OCI-LY1 (cell line): Measurements from ENCODE around the gene ALKBH1.

ENCODE experiments used
- H2AFZ ChIP-seq: fragments of 200-600 bp; sonication (generic), shearing (Covaris generic); 2 replicates; pipeline ENCODE4 v1.6.0; 2014; ENCODE audit warnings: antibody characterized with exemption, mild to moderate bottlenecking, low read length
- H3F3A ChIP-seq: fragments of 200-600 bp; sonication (generic), shearing (Covaris generic); 2 replicates; pipeline ENCODE4 v1.6.0; 2014; ENCODE audit warnings: mild to moderate bottlenecking, antibody characterized with exemption, low read length, moderate library complexity; ENCODE audit not compliant: insufficient read depth
- H3K27ac ChIP-seq: fragments of 200-600 bp; sonication (generic); 2 replicates; pipeline ENCODE4 v1.5.1; 2014; ENCODE audit warnings: low read length, mixed run types, mild to moderate bottlenecking, low read depth; ENCODE audit not compliant: poor library complexity, severe bottlenecking
- H3K27me3 ChIP-seq: fragments of 200-600 bp; sonication (generic); 2 replicates; pipeline ENCODE4 v1.6.0; 2014; ENCODE audit warnings: antibody characterized with exemption, mild to moderate bottlenecking, low read length, moderate library complexity; ENCODE audit not compliant: insufficient read depth
- H3K36me3 ChIP-seq: fragments of 200-600 bp; sonication (generic); 2 replicates; pipeline ENCODE4 v1.6.1; 2014; ENCODE audit warnings: mild to moderate bottlenecking, antibody characterized with exemption, low read length, moderate library complexity, mixed read lengths; ENCODE audit not compliant: insufficient read depth
- H3K4me1 ChIP-seq: fragments of 200-600 bp; sonication (generic); 2 replicates; pipeline ENCODE4 v1.5.1; 2014; ENCODE audit warnings: mild to moderate bottlenecking, low read length, moderate library complexity; ENCODE audit not compliant: insufficient read depth, severe bottlenecking
- H3K4me2 ChIP-seq: fragments of 200-600 bp; sonication (generic), shearing (Covaris generic); 2 replicates; pipeline ENCODE4 v1.6.1; 2014; ENCODE audit warnings: low read length
- H3K4me3 ChIP-seq: fragments of 200-600 bp; sonication (generic); 2 replicates; pipeline ENCODE4 v1.5.1; 2014; ENCODE audit warnings: low read length, low read depth, mild to moderate bottlenecking, mixed read lengths; ENCODE audit not compliant: poor library complexity, severe bottlenecking
- H3K79me2 ChIP-seq: fragments of 200-600 bp; shearing (Covaris generic); 2 replicates; pipeline ENCODE4 v1.6.1; 2016; ENCODE audit warnings: mixed run types, low read length, mixed read lengths; ENCODE audit not compliant: insufficient read depth
- H3K9ac ChIP-seq: fragments of 200-600 bp; sonication (generic), shearing (Covaris generic); 2 replicates; pipeline ENCODE4 v1.6.1; 2014; ENCODE audit warnings: mild to moderate bottlenecking, low read length, mixed read lengths
- H3K9me2 ChIP-seq: fragments of 200-600 bp; sonication (generic), shearing (Covaris generic); 2 replicates; pipeline ENCODE4 v1.6.1; 2014; ENCODE audit warnings: low read depth, mild to moderate bottlenecking, low read length, mixed read lengths
- H3K9me3 ChIP-seq: fragments of 200-600 bp; shearing (Covaris generic); 2 replicates; pipeline ENCODE4 v1.6.1; 2014; ENCODE audit warnings: low read length, mixed read lengths
- H4K20me1 ChIP-seq: fragments of 200-600 bp; sonication (generic), shearing (Covaris generic); 2 replicates; pipeline ENCODE4 v1.6.0; 2016; ENCODE audit warnings: mild to moderate bottlenecking, low read length; ENCODE audit not compliant: insufficient read depth
- CTCF ChIP-seq: fragments of 200-600 bp; sonication (generic), shearing (Covaris generic); IDR thresholded peaks from 2 replicates; pipeline ENCODE4 v1.5.1; 2017; ENCODE audit warnings: mild to moderate bottlenecking, antibody characterized with exemption, low read length, moderate library complexity, mixed read lengths
- EZH2 ChIP-seq: fragments of 200-600 bp; sonication (generic), shearing (Covaris generic); IDR thresholded peaks from 2 replicates; pipeline ENCODE4 v1.8.0; 2017; ENCODE audit warnings: borderline replicate concordance, mixed run types, mild to moderate bottlenecking, antibody characterized with exemption, low read length, moderate library complexity, mixed read lengths

The ALKBH1 gene

GRCh38 chr14:77648520-77649200, 59.2 kb downstream of the ALKBH1 start:
- Histone ChIP-seq H4K20me1 (no peaks in the 10 kb centered on the region), H2AFZ (no peak overlapping the region), H3K27me3 (no peaks in the 10 kb centered on the region), H3K9ac (no peak overlapping the region), H3K27ac (no peak overlapping the region), H3K9me2 (no peaks in the 10 kb centered on the region), H3K4me1 (peaks cover 10% of the 10 kb centered on the region), H3K4me2 (no peak overlapping the region), H3K79me2 (no peaks in the 10 kb centered on the region), H3F3A (no peaks in the 10 kb centered on the region), H3K9me3 (no peaks in the 10 kb centered on the region), H3K4me3 (no peak overlapping the region), H3K36me3 (no peaks in the 10 kb centered on the region)
- no peak for TF ChIP-seq EZH2
- no peak for TF ChIP-seq CTCF

DNA sequence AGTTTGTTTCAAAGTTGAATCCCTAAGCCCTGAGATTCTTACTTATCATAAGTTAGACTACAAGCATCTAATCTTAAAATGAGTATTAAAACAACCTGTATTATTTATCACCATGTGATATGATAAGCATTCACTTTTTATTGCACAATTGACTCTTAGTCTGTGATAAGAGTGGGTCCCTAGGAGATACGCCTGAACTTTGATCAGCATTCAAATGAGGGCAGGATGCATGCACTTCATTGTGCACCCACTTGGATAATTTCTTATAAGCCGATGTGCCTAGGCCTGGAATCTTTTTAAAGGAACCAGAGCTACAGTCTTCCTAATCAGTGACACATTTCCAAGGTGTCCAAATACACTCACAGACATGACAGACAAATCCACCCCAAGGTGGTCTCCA, 60.0 kb downstream of the ALKBH1 start:
- Histone ChIP-seq H3K4me3 (no peak overlapping the region), H3F3A (no peaks in the 10 kb centered on the region), H3K9me3 (no peaks in the 10 kb centered on the region), H3K9me2 (no peaks in the 10 kb centered on the region), H3K4me2 (no peak overlapping the region), H4K20me1 (no peaks in the 10 kb centered on the region), H3K27me3 (no peaks in the 10 kb centered on the region), H3K79me2 (no peaks in the 10 kb centered on the region), H3K9ac (no peak overlapping the region), H3K27ac (no peak overlapping the region), H3K36me3 (no peaks in the 10 kb centered on the region), H3K4me1 (peaks cover 2% of the 10 kb centered on the region), H2AFZ (no peak overlapping the region)
- TF ChIP-seq CTCF (no peak), EZH2 (no peak)

DNA sequence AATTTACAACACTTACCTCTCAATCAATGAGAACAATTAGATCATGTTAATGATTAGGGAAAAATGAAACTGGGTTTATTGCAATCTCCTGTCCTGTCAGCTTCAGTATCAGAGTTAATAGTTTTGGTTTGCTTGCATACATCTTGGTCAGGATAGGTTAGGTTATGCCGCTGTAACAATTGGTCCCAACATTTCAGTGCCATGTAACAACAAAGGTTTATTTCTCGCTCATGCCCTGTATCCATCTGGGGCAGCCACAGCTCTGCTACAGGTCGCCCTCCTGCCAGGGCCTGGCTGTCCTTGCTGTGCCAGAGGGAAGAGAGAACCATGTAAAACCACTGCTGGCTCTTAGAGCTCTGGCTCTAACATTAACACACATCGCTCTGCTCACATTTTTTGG, 60.9 kb downstream of the ALKBH1 start:
- H3K4me3 ChIP-seq: no peak overlapping the region
- TF ChIP-seq EZH2: no peak
- no peak for TF ChIP-seq CTCF
- H3K79me2 ChIP-seq: no peaks in the 10 kb centered on the region
- H3K36me3 ChIP-seq: no peaks in the 10 kb centered on the region
- H3K4me1 ChIP-seq: peaks cover 5% of the 10 kb centered on the region
- H3K27me3 ChIP-seq: no peaks in the 10 kb centered on the region
- no peak overlapping the region for H3K9ac ChIP-seq
- no peaks in the 10 kb centered on the region for H3K9me3 ChIP-seq
- H4K20me1 ChIP-seq: no peaks in the 10 kb centered on the region
- H3K9me2 ChIP-seq: no peaks in the 10 kb centered on the region
- no peak overlapping the region for H3K27ac ChIP-seq
- no peak overlapping the region for H2AFZ ChIP-seq
- no peaks in the 10 kb centered on the region for H3F3A ChIP-seq
- H3K4me2 ChIP-seq: no peak overlapping the region
